ENCODE data around the gene MVD.

The MVD gene

GRCh38 chr16:88631920-88632586 lies 30.8 kb downstream of the MVD start:
- Histone ChIP-seq H3K27ac (ENCODE audit: low read depth, low read length) (no peak overlapping the region), H3K4me3 (ENCODE audit: insufficient read depth, low read length, poor library complexity, severe bottlenecking) (no peak overlapping the region), H3K9ac (ENCODE audit: low read length) (no peak overlapping the region), H3K79me2 (ENCODE audit: insufficient read depth, low read length) (no peaks in the 10 kb centered on the region), H3K36me3 (ENCODE audit: low read length) (no peaks in the 10 kb centered on the region), H3K9me2 (replicated peaks; ENCODE audit: insufficient read depth, low read length) (no peaks in the 10 kb centered on the region), H2AFZ (ENCODE audit: low read depth, low read length, severe bottlenecking) (no peak overlapping the region), H3F3A (ENCODE audit: insufficient read depth) (peaks cover 14% of the 10 kb centered on the region), H3K4me2 (ENCODE audit: low read depth, low read length, poor library complexity, severe bottlenecking) (no peak overlapping the region), H4K20me1 (ENCODE audit: low read depth, low read length) (no peaks in the 10 kb centered on the region), H3K27me3 (ENCODE audit: low read length) (no peaks in the 10 kb centered on the region), H3K9me3 (ENCODE audit: insufficient read depth, low read length) (no peaks in the 10 kb centered on the region)
- no peak for TF ChIP-seq EZH2phosphoT487 (conservative IDR thresholded peaks at IDR 0.05; ENCODE audit: low read length)
- no peak for TF ChIP-seq CTCF (IDR thresholded peaks at IDR 0.05; ENCODE audit: insufficient read depth, low read length, poor library complexity, severe bottlenecking)

- H3K9me2 ChIP-seq (replicated peaks; ENCODE audit: insufficient read depth, low read length): no peaks in the 10 kb centered on the region
- H4K20me1 ChIP-seq (ENCODE audit: low read depth, low read length): no peaks in the 10 kb centered on the region
- TF ChIP-seq CTCF (IDR thresholded peaks at IDR 0.05; ENCODE audit: insufficient read depth, low read length, poor library complexity, severe bottlenecking) (no peak), EZH2phosphoT487 (conservative IDR thresholded peaks at IDR 0.05; ENCODE audit: low read length) (no peak)
Observed at GRCh38 chr16:88631384-88631783, 31.5 kb downstream of the MVD start.

GRCh38 chr16:88630941-88631340 lies 31.9 kb downstream of the MVD start:
- no peaks in the 10 kb centered on the region for H3K36me3 ChIP-seq (ENCODE audit: low read length)
- no peak overlapping the region for H3K27ac ChIP-seq (ENCODE audit: low read depth, low read length)
- no peak overlapping the region for H3K4me2 ChIP-seq (ENCODE audit: low read depth, low read length, poor library complexity, severe bottlenecking)
- TF ChIP-seq CTCF (IDR thresholded peaks at IDR 0.05; ENCODE audit: insufficient read depth, low read length, poor library complexity, severe bottlenecking): no peak
- TF ChIP-seq EZH2phosphoT487 (conservative IDR thresholded peaks at IDR 0.05; ENCODE audit: low read length): no peak
- H2AFZ ChIP-seq (ENCODE audit: low read depth, low read length, severe bottlenecking): no peak overlapping the region
- H3K4me3 ChIP-seq (ENCODE audit: insufficient read depth, low read length, poor library complexity, severe bottlenecking): no peak overlapping the region
- H3K27me3 ChIP-seq (ENCODE audit: low read length): no peaks in the 10 kb centered on the region
- no peaks in the 10 kb centered on the region for H3K9me3 ChIP-seq (ENCODE audit: insufficient read depth, low read length)
- H3K79me2 ChIP-seq (ENCODE audit: insufficient read depth, low read length): no peaks in the 10 kb centered on the region
- H3F3A ChIP-seq (ENCODE audit: insufficient read depth): peaks cover 14% of the 10 kb centered on the region
- H3K9me2 ChIP-seq (replicated peaks; ENCODE audit: insufficient read depth, low read length): no peaks in the 10 kb centered on the region
- H4K20me1 ChIP-seq (ENCODE audit: low read depth, low read length): no peaks in the 10 kb centered on the region
- H3K9ac ChIP-seq (ENCODE audit: low read length): no peak overlapping the region

More at GRCh38 chr16:88631384-88631783, 31.5 kb downstream of the MVD start:
- Histone ChIP-seq H3K9me3 (ENCODE audit: insufficient read depth, low read length) (no peaks in the 10 kb centered on the region), H3K27ac (ENCODE audit: low read depth, low read length) (no peak overlapping the region), H2AFZ (ENCODE audit: low read depth, low read length, severe bottlenecking) (no peak overlapping the region), H3K9ac (ENCODE audit: low read length) (no peak overlapping the region), H3K4me2 (ENCODE audit: low read depth, low read length, poor library complexity, severe bottlenecking) (no peak overlapping the region), H3K79me2 (ENCODE audit: insufficient read depth, low read length) (no peaks in the 10 kb centered on the region), H3F3A (ENCODE audit: insufficient read depth) (peaks cover 14% of the 10 kb centered on the region), H3K36me3 (ENCODE audit: low read length) (no peaks in the 10 kb centered on the region), H3K27me3 (ENCODE audit: low read length) (no peaks in the 10 kb centered on the region), H3K4me3 (ENCODE audit: insufficient read depth, low read length, poor library complexity, severe bottlenecking) (no peak overlapping the region)

Data from SU-DHL-6 (cell line).